OCI-LY7 (cell line): Measurements from ENCODE around the gene CFL1.

ENCODE experiments used
- EZH2phosphoT487 ChIP-seq: fragments of 200-600 bp; sonication (generic); IDR thresholded peaks from 2 replicates; pipeline ENCODE4 v1.6.1; 2018; ENCODE audit warnings: low read depth, borderline replicate concordance, mild to moderate bottlenecking, mixed run types, antibody characterized with exemption, low read length, moderate library complexity, mixed read lengths
- TF ChIP-seq, protein P1 (sequence below): fragments of 200-600 bp; sonication (generic); conservative IDR thresholded peaks from 2 replicates; pipeline ENCODE4 v1.5.1; 2014; ENCODE audit warnings: mild to moderate bottlenecking, antibody characterized with exemption, low read length, moderate library complexity, mixed read lengths

DNA sequence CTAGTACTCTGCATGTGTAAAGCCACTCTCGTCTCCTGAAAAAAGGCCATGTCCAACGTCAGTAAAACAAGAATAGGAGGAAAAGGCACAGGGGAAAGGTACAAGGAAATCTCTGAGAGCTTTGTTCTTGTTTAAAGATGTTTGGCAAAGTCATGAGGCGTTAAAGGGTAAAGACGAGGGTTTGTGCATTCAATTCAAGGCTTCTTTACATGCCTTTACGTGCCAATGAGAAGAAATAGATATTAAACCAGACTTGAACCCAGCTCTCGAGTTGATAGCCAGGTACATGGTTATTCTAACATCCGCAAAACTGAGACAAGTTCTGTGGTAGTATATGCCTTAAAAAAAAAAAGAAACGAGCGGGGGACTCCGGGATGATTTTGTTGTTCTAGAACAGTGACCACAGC, 704 bp upstream of the CFL1 start:
- TF ChIP-seq, protein P1, sequence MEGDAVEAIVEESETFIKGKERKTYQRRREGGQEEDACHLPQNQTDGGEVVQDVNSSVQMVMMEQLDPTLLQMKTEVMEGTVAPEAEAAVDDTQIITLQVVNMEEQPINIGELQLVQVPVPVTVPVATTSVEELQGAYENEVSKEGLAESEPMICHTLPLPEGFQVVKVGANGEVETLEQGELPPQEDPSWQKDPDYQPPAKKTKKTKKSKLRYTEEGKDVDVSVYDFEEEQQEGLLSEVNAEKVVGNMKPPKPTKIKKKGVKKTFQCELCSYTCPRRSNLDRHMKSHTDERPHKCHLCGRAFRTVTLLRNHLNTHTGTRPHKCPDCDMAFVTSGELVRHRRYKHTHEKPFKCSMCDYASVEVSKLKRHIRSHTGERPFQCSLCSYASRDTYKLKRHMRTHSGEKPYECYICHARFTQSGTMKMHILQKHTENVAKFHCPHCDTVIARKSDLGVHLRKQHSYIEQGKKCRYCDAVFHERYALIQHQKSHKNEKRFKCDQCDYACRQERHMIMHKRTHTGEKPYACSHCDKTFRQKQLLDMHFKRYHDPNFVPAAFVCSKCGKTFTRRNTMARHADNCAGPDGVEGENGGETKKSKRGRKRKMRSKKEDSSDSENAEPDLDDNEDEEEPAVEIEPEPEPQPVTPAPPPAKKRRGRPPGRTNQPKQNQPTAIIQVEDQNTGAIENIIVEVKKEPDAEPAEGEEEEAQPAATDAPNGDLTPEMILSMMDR = no peak
- no peak for TF ChIP-seq EZH2phosphoT487
